OCI-LY1 (cell line): ENCODE data around the gene TLR9.

Experiments
- H2AFZ ChIP-seq: fragments of 200-600 bp; sonication (generic), shearing (Covaris generic); 2 replicates; pipeline ENCODE4 v1.6.0; 2014; ENCODE audit warnings: antibody characterized with exemption, mild to moderate bottlenecking, low read length
- H3F3A ChIP-seq: fragments of 200-600 bp; sonication (generic), shearing (Covaris generic); 2 replicates; pipeline ENCODE4 v1.6.0; 2014; ENCODE audit warnings: mild to moderate bottlenecking, antibody characterized with exemption, low read length, moderate library complexity; ENCODE audit not compliant: insufficient read depth
- H3K27ac ChIP-seq: fragments of 200-600 bp; sonication (generic); 2 replicates; pipeline ENCODE4 v1.5.1; 2014; ENCODE audit warnings: low read length, mixed run types, mild to moderate bottlenecking, low read depth; ENCODE audit not compliant: poor library complexity, severe bottlenecking
- H3K27me3 ChIP-seq: fragments of 200-600 bp; sonication (generic); 2 replicates; pipeline ENCODE4 v1.6.0; 2014; ENCODE audit warnings: antibody characterized with exemption, mild to moderate bottlenecking, low read length, moderate library complexity; ENCODE audit not compliant: insufficient read depth
- H3K36me3 ChIP-seq: fragments of 200-600 bp; sonication (generic); 2 replicates; pipeline ENCODE4 v1.6.1; 2014; ENCODE audit warnings: mild to moderate bottlenecking, antibody characterized with exemption, low read length, moderate library complexity, mixed read lengths; ENCODE audit not compliant: insufficient read depth
- H3K4me1 ChIP-seq: fragments of 200-600 bp; sonication (generic); 2 replicates; pipeline ENCODE4 v1.5.1; 2014; ENCODE audit warnings: mild to moderate bottlenecking, low read length, moderate library complexity; ENCODE audit not compliant: insufficient read depth, severe bottlenecking
- H3K4me2 ChIP-seq: fragments of 200-600 bp; sonication (generic), shearing (Covaris generic); 2 replicates; pipeline ENCODE4 v1.6.1; 2014; ENCODE audit warnings: low read length
- H3K4me3 ChIP-seq: fragments of 200-600 bp; sonication (generic); 2 replicates; pipeline ENCODE4 v1.5.1; 2014; ENCODE audit warnings: low read length, low read depth, mild to moderate bottlenecking, mixed read lengths; ENCODE audit not compliant: poor library complexity, severe bottlenecking
- H3K79me2 ChIP-seq: fragments of 200-600 bp; shearing (Covaris generic); 2 replicates; pipeline ENCODE4 v1.6.1; 2016; ENCODE audit warnings: mixed run types, low read length, mixed read lengths; ENCODE audit not compliant: insufficient read depth
- H3K9ac ChIP-seq: fragments of 200-600 bp; sonication (generic), shearing (Covaris generic); 2 replicates; pipeline ENCODE4 v1.6.1; 2014; ENCODE audit warnings: mild to moderate bottlenecking, low read length, mixed read lengths
- H3K9me2 ChIP-seq: fragments of 200-600 bp; sonication (generic), shearing (Covaris generic); 2 replicates; pipeline ENCODE4 v1.6.1; 2014; ENCODE audit warnings: low read depth, mild to moderate bottlenecking, low read length, mixed read lengths
- H3K9me3 ChIP-seq: fragments of 200-600 bp; shearing (Covaris generic); 2 replicates; pipeline ENCODE4 v1.6.1; 2014; ENCODE audit warnings: low read length, mixed read lengths
- H4K20me1 ChIP-seq: fragments of 200-600 bp; sonication (generic), shearing (Covaris generic); 2 replicates; pipeline ENCODE4 v1.6.0; 2016; ENCODE audit warnings: mild to moderate bottlenecking, low read length; ENCODE audit not compliant: insufficient read depth
- CTCF ChIP-seq: fragments of 200-600 bp; sonication (generic), shearing (Covaris generic); IDR thresholded peaks from 2 replicates; pipeline ENCODE4 v1.5.1; 2017; ENCODE audit warnings: mild to moderate bottlenecking, antibody characterized with exemption, low read length, moderate library complexity, mixed read lengths
- EZH2 ChIP-seq: fragments of 200-600 bp; sonication (generic), shearing (Covaris generic); IDR thresholded peaks from 2 replicates; pipeline ENCODE4 v1.8.0; 2017; ENCODE audit warnings: borderline replicate concordance, mixed run types, mild to moderate bottlenecking, antibody characterized with exemption, low read length, moderate library complexity, mixed read lengths

Gene TLR9

GRCh38 chr3:52185311-52185710 lies 40.1 kb downstream of the TLR9 start:
- Histone ChIP-seq H3K9me3 (no peaks in the 10 kb centered on the region), H3K4me1 (no peaks in the 10 kb centered on the region), H3K4me3 (no peak overlapping the region), H3K79me2 (no peaks in the 10 kb centered on the region), H3F3A (no peaks in the 10 kb centered on the region), H3K4me2 (no peak overlapping the region), H3K27ac (no peak overlapping the region), H3K36me3 (no peaks in the 10 kb centered on the region), H4K20me1 (no peaks in the 10 kb centered on the region), H3K27me3 (no peaks in the 10 kb centered on the region), H3K9me2 (no peaks in the 10 kb centered on the region), H2AFZ (no peak overlapping the region), H3K9ac (no peak overlapping the region)
- TF ChIP-seq EZH2 (no peak), CTCF (no peak)

GRCh38 chr3:52184690-52185089 lies 40.8 kb downstream of the TLR9 start:
- no peak overlapping the region for H2AFZ ChIP-seq
- no peaks in the 10 kb centered on the region for H4K20me1 ChIP-seq
- H3K27me3 ChIP-seq: no peaks in the 10 kb centered on the region
- no peak overlapping the region for H3K9ac ChIP-seq
- H3F3A ChIP-seq: no peaks in the 10 kb centered on the region
- no peaks in the 10 kb centered on the region for H3K36me3 ChIP-seq
- no peaks in the 10 kb centered on the region for H3K79me2 ChIP-seq
- TF ChIP-seq EZH2: no peak
- TF ChIP-seq CTCF: no peak
- no peaks in the 10 kb centered on the region for H3K4me1 ChIP-seq
- no peak overlapping the region for H3K27ac ChIP-seq
- H3K4me2 ChIP-seq: no peak overlapping the region
- H3K4me3 ChIP-seq: no peak overlapping the region
- H3K9me2 ChIP-seq: no peaks in the 10 kb centered on the region
- no peaks in the 10 kb centered on the region for H3K9me3 ChIP-seq

GRCh38 chr3:52183786-52184445 lies 41.5 kb downstream of the TLR9 start:
- no peak overlapping the region for H2AFZ ChIP-seq
- TF ChIP-seq EZH2 (no peak), CTCF (no peak)
- no peaks in the 10 kb centered on the region for H3K9me3 ChIP-seq
- H4K20me1 ChIP-seq: no peaks in the 10 kb centered on the region
- no peaks in the 10 kb centered on the region for H3K4me1 ChIP-seq
- H3K9me2 ChIP-seq: no peaks in the 10 kb centered on the region
- H3K4me2 ChIP-seq: no peak overlapping the region
- no peak overlapping the region for H3K4me3 ChIP-seq
- no peak overlapping the region for H3K9ac ChIP-seq
- no peaks in the 10 kb centered on the region for H3F3A ChIP-seq
- H3K36me3 ChIP-seq: no peaks in the 10 kb centered on the region
- no peaks in the 10 kb centered on the region for H3K79me2 ChIP-seq
- H3K27me3 ChIP-seq: no peaks in the 10 kb centered on the region
- H3K27ac ChIP-seq: no peak overlapping the region
